HG02798 (cell line): ENCODE results near the gene OSBP2.

ENCODE experiments used
- ATAC-seq: cut with Tn5 transposase; IDR thresholded peaks from one replicate; pipeline ENCODE4 v1.9.1; 2021; ENCODE audit warnings: mild to moderate bottlenecking; ENCODE audit not compliant: unreplicated experiment, poor library complexity

The OSBP2 gene

GRCh38 chr22:30864441-30865420, 170.1 kb downstream of the OSBP2 start:
- no peak for ATAC-seq

GRCh38 chr22:30865656-30866055, 171.0 kb downstream of the OSBP2 start:
- no peak for ATAC-seq

DNA sequence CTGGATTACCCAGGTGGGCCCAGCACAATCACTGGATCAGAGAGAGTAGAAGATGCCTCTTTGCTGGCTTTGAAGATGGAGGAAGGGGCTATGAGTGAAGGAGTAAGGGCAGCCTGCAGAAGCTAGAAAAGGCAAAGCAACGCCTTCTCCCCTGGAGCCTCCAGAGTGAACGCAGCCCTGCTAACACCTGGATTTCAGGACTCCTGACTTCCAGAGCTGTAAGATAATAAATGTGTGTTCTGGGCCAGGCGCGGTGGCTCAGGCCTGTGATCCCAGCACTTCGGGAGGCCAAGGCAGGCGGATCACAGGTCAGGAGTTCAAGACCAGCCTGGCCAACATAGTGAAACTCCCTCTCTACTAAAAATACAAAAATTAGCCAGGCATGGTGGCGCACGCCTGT, 171.5 kb downstream of the OSBP2 start:
- ATAC-seq: no peak

DNA sequence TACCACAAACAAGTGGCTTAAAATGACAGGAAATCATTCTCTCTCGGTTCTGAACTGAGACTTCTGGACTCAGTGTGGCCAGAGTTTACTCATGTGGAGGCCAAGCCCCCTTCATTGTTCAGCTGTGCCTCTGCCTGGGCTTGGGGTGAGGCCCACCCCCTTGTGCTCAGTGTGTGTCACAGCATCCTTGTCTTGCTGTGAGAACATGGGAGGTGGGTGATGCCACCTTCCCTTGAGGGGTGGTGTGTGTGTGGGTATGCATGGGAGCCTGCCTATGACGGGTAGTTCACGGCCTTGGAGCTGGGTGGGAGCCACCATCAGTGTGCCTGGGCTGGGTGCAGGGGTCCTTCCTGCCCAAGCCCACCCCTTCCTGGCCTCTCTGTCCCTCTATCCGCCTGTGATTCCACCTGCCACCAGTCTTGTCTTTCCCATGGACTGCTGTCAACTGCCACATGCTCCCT, 172.2 kb downstream of the OSBP2 start:
- no peak for ATAC-seq

DNA sequence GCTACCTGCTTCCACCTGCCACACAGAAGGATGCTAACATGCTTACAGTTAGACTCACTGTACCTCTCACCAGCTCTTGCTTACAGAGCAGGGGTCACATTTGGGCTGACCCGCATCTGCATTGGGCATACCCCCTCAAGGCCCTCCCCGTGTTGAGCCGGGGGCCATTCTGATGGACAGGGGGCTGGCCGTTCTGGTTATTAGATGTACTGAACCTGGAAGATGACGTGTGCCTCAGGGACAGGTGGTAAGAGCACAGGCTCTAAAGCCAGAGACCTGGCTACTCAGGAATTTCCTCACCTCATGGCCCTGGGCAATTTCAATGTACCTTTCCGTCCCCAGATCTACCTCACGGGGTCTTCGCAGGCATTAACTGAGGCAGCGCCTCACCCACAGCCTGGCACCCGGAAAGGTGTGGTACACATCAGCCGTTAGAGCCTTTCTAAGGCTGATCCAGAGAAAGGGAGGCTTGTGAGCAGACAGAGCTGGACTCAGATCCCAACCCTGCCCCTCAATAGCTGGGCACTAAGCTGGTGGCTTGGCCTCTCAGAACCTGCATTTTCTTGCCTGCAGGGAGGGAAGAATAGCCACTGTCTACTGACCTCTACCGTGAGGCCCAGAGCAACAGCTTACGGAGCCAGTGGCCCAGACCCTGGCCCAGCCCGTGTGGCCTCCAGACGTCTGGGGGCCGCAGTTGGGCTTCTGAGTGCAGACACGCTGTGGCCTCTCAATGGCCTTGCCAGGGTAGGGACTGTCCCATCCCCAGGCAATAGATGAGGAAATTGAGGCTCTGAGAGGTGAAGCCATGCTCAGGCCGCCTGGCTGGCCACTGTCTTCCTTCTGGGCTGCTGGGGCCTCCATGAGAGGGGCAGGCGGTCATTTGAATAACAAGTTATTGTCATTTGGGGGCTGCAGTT, 173.3 kb downstream of the OSBP2 start:
- no peak for ATAC-seq

DNA sequence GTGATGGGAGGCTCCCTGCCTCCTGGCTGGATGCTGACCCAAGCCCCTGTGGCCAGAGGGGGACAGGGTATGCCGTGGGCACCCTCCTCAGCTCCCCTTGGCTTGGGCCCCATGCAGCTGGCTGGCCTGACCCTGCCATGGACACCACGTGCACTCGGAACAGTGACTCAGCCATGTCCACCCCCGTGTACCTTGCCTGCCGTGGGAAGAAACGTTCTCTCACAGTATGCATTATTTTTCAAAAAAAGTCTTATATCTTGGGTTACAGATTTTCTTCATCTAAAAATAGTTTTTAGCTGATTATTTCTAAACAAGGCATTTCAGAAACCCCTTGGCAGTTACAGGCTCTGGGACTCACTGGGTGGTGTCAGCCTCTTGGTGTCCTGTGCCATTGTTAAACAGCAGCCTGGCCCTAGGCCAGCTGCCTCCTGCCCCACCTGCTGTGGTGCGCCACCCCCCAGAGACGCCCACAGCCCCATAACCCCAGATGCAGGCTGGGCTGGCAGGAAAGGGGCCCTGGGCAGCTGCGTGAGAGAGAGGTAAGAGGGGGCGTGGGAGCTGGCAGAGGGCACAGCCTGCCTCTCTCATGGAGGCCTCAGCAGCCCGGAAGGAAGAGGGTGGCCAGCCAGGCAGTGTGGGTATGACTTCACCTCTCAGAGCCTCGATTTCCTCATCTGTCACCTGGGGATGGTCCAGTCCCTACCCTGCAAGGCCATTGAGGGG, 174.2 kb downstream of the OSBP2 start:
- no peak for ATAC-seq

- ATAC-seq: no peak
Observed at GRCh38 chr22:30869667-30870395, 175.2 kb downstream of the OSBP2 start.

- ATAC-seq: no peak
Observed at GRCh38 chr22:30870451-30871345, 176.0 kb downstream of the OSBP2 start.

DNA sequence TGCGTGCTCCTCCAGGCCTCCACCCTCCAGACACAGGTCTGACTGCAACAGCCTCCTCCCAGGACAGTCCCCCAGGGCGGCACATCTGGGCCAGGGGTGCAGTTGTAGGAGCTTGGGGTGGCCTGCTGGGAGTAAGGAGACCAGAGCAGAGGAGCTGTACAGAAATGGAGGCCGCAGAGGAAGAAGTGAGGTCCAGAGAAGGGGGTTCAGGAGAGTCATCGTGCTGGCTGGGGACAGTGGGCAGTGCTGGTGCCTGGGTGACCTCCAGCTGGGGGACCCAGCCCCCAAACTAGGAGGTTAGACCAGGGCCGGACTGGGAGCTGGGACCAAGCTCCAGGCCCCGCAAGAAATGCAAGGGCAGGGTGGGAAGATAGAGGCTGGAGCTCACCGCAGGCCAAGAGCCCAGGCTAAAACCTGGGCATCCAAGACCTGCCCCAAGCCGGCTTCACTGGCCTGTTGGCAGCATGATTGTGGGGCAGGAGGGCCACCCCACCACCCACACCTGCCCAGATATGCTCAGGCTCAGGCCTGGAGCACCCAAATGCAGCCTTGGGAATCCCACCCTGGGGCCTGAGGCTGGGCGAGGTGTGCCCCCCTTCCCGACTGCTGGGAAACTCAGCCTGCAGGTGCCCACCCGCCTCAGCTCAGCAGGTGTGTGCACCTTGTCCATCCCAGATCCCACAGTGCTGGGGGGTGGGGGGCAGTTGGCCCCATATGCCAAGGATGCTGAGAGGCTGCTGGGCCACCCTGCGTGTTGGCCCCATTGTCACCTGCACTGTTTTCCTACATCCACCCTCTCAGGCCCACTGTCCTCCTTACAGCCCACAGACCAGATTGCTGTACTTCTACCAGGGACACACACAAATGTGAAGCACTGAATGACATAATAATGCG, 177.0 kb downstream of the OSBP2 start:
- ATAC-seq: no peak

DNA sequence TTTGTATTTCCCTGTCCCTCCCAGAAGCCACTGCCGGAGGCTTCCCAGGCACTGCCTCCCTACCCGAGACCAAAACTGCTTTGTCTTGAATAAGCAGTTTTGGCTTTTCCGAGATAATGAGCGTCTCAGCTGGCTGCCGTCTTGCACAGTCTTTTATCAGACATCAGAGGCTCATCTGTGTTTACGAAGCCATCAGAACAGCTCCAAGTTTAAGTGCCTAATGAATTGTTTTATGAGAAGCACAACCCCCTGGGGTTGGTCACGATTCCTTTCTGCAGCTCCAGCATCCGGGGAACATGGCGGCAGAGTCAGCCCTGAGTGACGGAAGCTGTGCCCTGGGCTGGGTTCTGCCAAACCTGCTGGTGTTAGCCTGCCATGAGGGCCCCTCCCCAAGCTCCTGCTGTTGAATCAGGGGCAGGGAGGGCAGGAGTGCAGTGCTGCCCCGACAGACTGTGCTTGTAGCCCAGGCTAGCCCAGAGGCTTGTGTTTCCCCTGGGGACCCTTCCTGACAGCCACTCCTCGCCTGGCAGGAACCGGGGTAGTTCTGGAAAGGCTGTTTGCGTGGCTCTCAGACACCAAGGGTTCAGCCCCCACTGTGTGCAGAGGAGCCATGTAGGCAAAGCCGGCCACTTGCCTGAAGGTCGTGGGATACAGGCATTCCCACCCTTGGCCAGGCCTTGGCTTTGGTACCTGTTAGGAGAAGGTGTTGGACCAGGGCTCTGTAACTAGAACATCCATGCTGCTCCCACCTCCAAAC, 177.8 kb downstream of the OSBP2 start:
- ATAC-seq: no peak

DNA sequence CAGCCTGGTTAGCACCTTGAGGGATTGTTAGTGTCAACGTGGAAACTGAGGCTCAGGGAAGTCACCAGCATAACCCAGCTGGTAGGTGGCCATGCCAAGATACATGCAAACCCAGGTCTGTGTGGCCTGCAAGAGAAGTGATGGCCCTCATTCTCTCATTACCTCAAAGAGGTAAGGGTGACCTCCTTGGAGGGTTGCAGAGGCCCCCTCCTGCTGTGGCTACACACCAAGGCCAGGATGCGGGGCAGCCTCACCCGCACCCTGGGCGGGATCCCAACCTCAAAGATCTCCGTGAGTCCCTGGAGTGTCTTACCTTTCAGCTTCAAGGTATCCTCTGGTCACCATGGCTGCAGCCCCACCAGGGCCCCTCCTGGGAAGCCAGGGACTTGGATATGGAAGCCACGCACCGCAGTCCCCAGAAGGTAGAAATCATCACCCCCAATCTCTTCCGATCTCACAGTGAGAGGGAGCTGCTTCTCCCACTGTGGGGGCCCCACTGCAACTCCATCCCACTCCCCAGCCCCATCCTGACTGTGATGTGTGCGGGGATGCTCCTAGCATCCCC, 178.5 kb downstream of the OSBP2 start:
- no peak for ATAC-seq

- no peak for ATAC-seq
Observed at GRCh38 chr22:30873661-30874060, 179.0 kb downstream of the OSBP2 start.

- no peak for ATAC-seq
Observed at GRCh38 chr22:30874431-30875370, 180.0 kb downstream of the OSBP2 start.

DNA sequence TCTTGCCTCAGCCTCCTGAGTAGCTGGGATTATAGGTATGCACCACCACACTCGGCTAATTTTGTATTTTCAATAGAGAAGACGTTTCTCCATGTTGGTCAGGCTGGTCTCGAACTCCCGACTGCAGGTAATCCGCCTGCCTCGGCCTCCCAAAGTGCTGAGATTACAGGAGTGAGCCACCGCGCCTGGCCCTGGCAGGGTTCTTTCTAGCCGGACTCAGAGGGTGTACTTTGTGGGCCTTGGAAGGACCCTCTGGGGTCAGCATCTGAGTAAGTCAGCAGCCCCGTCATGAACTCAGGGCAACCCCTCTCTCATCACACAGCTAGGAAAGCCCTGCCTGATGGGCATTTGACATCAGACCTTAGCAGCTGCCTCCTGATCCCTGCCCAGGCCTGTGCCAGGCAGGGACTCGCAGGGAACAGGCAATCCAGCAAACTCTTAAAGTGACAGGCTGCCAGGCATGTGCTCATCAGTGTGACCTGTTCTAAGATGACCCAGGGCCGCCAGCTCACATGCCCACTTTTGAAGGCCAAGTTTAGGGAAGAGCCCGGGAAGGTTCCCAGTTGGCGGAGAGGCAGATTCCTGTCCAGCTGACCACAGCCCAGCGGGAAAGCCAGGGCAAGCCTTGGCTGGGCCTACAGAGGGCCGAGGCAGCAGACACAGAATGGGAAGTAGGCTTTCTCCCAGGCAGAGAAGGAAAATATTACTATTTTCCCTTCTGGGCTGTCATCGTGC, 181.0 kb downstream of the OSBP2 start:
- ATAC-seq: no peak

DNA sequence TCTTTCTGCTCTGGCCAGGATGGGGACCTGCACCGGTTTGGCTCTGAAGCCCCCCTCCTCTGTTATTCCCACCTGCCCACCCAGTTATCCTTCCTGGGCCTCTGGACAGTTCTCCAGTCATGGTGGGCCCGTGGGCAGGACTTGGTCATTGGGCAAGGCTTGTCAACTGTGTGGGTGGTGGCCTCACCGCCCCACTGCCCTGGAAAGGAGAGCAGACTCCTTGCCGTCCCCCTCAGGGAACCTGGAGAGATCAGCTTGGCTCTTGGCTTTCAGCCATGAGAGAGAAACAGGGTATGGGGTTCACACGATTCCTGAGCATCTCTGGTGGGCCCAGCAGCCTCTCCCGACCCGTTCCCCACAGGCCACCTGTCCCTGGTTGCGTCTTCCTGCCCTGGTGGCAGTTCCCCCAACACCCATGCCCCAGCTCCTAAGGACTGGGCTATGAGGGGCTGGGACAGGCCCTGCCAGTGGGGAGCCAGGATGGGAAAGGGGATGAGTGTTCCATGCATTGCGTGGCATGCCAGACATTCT, 181.6 kb downstream of the OSBP2 start:
- no peak for ATAC-seq
